Midbrain (tissue), 1 donor: ENCODE measurements around the gene SEMA5A.
A peak's percentile ranks its signal among the peaks of the same experiment; 100 is the strongest.

ENCODE experiments used
- DNase-seq: peaks from one replicate; lab custom pipeline; 2025; lab: John Stamatoyannopoulos, UW

Gene SEMA5A

GRCh38 chr5:9108162-9108561 is 437.7 kb downstream of the SEMA5A start:
- no peak for DNase-seq

GRCh38 chr5:9105851-9106250 is 440.0 kb downstream of the SEMA5A start:
- no peak for DNase-seq

DNA sequence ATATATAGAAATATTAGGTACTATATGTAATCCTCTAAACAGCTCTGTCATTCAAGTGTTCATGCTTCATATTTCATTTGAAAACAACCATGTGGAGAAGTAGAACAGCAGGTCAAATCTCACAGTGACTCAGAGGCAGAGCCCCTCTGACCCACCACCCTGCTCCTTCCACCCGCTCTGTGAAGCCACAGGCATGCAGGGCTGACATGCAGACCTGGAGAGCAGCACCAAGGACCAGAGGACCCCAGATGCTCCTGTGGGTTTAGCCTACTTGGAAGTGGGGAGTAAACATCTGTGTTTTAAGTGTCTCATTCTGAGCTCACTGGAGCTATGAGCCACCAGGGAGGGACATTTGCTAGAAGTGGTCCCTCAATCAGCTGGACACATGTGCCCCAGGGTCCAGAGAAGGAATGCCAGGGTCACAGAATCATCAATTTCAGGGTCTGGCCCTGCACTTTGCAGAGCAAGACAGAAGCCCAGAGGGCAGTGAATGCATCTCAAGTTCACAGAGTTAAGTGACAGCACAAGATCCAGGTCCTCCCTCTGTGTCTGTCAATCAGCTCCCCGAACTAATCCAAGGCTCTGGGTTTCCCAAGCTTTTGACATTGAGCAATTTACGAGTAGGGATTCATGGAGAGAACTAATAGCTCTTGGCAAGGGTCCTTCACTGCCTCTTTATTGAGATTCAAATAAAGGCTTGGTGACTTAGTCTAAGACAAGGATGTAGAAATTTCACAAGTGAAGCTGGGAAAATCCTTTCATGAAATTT is 441.1 kb downstream of the SEMA5A start:
- peak; percentile 19 for DNase-seq

GRCh38 chr5:9103290-9103689 is 442.6 kb downstream of the SEMA5A start:
- DNase-seq = no peak

DNA sequence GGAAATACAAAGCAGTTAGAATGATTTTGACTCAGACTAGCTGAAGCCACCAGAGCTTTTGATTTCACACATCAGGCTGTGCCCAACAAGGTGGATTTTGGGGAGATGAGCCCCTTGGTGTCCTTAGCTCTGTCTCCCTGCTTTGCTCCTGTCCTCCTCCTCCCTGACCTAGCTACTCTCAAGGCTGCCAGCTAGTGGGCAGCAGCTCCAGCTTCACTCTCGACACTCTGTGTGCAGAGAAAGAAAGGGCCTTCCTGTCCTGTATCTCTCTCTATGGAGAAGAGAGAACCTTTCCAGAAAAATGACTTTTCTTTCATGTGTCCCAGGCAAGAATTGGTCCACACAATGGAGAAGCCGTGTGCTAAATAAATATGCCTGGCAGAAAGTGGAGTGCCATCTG is 446.2 kb downstream of the SEMA5A start:
- no peak for DNase-seq

DNA sequence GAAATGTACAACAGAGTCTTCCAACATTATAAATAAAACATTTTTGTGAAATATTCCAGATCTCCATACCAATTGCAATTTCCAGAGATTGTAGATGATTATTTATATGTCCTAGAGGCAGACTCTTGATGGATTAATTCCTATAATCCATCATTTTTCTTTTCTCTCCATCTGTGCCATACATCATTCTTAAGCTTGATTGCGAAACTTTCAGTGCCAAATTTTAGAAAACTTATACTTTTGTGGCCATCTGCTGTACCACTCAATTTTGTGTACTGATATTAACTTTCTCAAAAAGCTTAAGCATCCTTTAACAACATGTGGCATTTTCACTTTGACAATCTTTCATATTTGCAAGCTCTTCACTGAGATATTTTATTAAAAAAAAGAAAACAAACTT is 446.9 kb downstream of the SEMA5A start:
- no peak for DNase-seq

DNA sequence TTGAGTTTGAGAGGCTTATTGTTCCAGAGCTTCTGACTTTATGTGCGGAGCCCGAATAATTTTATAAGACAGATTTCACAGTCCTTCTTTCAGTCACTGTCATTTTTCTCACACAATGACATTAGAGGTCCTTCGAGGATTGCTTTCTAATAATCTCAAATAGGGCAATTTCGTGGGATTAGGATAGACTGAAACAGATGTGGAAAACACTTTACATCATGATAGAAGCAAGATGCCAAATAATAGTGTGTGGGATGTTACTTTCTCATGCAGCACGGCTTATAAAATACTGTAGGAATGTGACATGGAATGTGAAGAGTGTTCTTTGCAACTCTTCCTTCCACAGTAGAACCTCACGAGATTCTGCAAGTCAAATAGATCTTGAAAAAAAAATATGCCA is 451.3 kb downstream of the SEMA5A start:
- DNase-seq = no peak

GRCh38 chr5:9091896-9092662 is 453.8 kb downstream of the SEMA5A start:
- no peak for DNase-seq

GRCh38 chr5:9090381-9091026 is 455.4 kb downstream of the SEMA5A start:
- DNase-seq = no peak

DNA sequence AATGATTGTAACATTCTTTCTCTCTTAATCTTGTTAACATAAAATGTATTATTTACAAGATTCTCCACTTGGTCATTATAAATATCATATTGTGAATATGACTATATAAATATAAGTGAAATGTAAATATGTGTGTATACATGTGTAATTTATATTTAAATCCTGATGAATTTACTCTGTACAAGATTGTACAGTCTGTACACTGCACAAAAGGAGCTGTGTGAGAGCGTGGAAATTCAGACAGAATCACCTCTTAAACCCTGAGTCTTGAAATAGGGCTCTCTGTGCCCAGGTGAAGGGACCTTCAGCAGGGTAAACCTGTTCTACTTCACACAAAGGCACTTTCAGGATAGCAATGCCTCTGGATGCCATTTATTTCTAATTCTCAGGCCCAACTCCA is 456.0 kb downstream of the SEMA5A start:
- DNase-seq = no peak

GRCh38 chr5:9082996-9083395 is 462.9 kb downstream of the SEMA5A start:
- DNase-seq = no peak

DNA sequence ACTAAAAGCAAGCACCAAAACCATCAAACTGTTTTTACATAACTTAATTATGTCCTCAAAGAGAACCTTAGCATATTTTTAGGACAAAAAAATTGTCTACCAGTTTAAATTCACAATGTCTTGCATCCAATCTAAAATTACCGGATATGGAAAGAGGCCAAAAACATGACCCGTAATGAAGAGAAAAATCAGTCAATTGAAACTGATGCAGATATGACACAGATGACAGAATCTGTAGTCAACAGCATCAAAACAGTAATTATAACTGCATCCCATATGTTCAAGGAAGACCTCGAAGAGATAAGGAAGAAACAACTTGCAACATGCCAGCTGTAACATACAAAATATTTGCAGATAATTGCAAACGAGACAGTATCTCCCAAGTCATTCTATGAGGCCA is 473.2 kb downstream of the SEMA5A start:
- no peak for DNase-seq

DNA sequence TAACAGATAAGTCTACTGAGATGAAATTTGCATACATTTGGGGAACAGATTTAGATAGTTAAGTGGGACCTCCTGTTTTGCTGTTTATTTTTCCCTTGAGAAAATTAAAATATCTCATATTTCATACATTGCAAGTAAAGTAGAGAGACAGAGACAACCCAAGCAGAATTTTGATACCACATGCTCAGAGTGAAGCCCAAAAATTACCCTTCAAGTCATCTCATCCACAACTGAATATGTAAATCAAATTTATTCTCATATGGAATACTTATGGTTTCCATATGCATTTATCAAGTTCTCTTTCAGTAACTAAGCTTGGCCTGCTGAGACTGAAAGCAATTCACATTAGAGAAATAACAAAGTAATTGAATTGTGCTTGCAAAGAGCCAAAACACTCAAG is 474.4 kb downstream of the SEMA5A start:
- no peak for DNase-seq

GRCh38 chr5:9071074-9071473 is 474.8 kb downstream of the SEMA5A start:
- DNase-seq = no peak

DNA sequence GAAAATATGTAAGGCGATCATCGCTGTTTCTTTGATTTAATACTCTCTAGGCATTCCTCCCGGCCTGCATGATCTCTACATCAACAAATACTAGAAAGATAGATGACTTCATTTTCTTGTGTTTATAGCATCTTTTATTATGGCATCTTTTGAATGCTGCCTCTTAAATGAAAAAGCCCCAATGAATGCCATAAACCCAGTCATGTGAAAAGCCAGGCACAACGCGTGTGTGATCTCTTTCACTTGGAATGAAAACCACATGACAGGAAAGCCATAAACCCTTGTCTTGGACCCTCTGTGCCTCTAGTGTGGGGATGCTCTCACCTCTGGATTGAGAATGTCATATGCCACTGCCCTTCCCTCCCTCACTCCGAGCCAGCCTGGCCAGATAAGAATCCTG is 476.2 kb downstream of the SEMA5A start:
- no peak for DNase-seq

DNA sequence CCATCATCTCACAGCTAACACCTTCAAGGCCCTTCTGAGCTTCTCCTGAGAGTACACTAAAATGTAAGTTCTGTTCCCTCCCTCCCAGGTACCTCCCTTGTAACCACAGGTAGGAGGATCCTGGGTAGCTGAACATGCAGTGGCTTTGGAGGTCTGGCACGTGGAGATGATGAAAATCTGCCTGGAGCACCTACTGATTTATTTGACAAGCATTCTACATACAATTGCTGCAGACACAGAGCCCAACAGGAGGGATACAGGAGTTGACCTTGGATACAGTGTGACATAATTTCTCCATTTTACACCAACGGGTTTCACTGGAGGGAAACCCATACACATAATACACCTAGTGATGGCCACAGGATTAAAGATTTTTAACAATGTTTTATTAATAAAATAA is 478.7 kb downstream of the SEMA5A start:
- no peak for DNase-seq

- no peak for DNase-seq
Observed at GRCh38 chr5:9066349-9066748, 479.5 kb downstream of the SEMA5A start.

- DNase-seq = no peak
Observed at GRCh38 chr5:9063615-9064245, 482.1 kb downstream of the SEMA5A start.

- no peak for DNase-seq
Observed at GRCh38 chr5:9062873-9063272, 483.0 kb downstream of the SEMA5A start.

GRCh38 chr5:9059920-9060691 is 485.8 kb downstream of the SEMA5A start:
- DNase-seq = no peak

DNA sequence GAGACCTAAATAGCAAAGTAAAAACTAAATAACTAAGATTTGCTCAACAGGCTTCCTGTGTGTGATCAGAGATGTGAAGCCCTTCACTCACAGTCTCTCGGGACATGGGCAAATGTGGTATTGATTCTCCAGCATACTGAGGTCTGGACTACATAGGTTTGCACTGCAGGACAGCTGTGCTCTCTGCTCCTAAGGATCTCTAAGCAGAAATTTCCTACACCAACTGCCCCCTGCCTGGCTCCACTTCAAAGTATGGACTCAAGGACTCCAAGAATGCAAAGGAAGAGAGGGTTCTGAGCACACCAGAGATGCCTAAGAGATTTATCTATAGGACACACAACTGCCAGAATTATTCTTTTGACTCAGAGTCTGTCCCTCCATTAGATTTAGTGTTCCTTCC is 487.2 kb downstream of the SEMA5A start:
- DNase-seq = no peak

GRCh38 chr5:9058161-9058560 is 487.7 kb downstream of the SEMA5A start:
- DNase-seq = no peak
